HUDEP-2 (cell line): ENCODE data around the gene ADIG.

Experiments
- DNase-seq, 76 experiments: peaks; one replicate each; lab custom pipeline; 2025; ENCODE audit not compliant: unreplicated experiment in 76 of 76; lab: John Stamatoyannopoulos, UW

The ADIG gene

GRCh38 chr20:38600057-38600456 is 19.1 kb downstream of the ADIG start:
- no peak for DNase-seq

DNA sequence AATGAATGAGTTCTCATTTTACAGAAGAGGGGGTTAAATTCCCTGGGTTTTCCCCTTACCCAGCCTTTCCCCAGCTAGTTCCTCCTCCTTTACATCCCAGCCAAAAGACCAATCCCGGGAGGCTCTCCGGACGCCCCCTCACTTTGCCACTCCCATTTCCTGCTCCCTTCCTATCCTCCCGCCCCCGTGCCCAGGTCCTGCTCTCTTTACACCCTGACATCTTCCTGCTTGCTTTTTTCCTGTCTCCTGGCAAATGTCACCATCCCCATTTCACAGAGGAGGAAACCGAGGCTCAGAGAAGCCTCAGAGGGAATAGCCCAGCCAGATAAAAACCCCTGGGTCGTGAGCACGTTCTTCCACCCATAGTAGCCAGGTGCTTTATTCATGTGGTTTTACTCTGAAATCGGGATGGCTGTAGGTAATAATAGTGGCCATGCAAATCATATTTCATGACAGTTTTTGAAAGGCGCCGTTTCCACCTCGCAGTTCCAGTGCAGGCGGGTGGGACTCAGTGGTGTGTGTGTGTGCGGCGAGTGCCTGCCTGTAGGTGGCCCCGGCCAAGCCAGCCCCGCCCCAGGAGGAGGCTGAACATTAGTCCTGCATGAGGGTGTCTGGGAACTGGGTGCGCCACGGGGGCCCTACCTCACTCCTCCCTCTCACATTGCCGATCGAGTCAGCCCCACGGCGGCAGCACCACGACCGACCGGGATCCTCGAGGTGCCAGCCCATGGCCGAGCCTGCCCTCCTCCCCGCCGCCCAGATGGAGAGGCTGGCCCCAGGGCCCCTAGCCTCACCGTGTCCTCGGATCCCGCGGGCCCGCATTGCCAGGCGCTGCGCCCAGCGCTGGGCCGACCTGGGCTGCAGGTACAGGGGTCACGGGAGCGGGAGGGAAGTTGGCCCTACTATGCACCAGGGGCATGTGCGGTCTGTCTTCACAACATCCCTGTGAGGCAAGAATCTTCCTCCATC is 20.5 kb downstream of the ADIG start, which contains the start of gene ARHGAP40:
TSS of gene ARHGAP40 (plus strand) at position 594 of the 969 bp plus-strand sequence.
- DNase-seq: peak in 21 of 76 experiments; percentile 2 to 40 (median 13)

DNA sequence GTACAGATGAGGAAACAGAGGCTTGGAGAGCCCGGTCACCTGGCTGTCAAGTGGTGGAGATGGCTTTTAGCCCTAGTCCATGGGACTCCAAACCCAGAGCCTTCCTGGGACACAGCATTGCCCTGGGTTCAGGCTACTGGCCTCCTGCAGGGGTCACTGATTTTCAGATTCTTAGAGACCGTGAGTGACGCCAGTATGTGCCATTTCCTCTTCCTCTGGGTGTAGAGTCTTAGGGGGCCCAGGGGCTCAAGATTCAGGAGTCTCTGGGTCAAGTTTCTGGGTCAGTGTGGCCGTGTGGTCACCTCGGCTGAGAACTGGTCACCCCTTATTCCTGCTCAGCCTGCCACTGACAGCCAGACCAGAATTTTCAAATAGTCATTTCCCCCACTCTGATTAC is 21.2 kb downstream of the ADIG start:
- no peak for DNase-seq

DNA sequence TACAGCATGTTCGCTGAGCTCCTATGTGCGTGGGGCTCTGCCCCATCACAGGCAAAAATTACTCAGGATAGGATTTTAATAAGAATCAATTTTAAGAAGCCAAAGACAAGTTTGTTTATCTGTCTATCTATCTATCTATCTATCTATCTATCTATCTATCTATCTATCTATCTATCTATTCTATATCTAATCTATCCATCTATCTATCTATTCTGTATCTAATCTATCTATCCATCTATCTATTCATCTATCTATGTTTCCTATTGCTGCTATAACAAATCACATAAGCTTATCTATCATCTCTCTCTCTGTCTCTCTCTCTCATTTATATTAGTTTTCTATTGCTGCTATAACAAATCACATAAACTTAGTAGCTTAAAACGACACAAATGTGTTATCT is 22.3 kb downstream of the ADIG start:
- no peak for DNase-seq

DNA sequence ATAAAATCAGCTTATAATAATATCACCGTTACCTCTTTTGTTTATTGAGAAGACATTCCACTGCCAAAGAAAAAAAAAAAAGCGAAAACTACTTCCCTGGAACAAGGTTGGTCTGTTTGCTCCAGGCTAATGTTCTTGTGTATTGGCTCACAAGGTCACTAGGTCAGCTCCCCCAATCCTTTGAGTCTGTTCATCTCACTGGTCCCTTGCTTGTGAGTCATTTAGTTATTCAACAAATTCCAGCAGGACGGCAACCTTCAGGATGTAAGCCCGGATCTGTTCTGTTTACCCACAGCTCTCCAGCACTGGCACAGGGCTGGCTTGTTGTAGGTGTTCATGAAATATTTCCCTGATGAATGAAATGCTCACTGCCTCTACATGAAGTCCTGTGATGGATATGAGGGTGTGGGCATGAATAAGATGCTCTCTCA is 23.9 kb downstream of the ADIG start:
- DNase-seq: no peak

DNA sequence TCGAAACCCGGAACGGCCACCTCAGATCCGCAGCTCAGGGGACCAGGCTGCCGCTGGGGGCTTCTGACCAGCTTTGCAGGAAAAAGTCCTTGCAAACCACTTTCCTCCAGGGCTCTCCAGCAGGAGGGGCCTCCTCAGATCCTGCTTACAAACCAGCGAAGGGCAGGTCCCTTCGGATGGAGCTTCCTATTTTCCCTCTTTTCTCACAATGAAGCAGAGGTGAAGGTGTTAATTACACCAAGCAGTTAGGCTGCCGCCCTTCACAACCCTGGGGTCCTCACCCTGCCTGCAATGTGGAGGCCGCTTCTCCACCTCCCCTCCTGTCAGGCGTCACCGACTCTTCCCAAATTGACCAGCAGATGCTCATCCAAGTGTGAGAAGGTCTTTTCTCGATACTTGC is 26.4 kb downstream of the ADIG start:
- no peak for DNase-seq

- no peak for DNase-seq
These were observed 27.2 kb downstream of the ADIG start for GRCh38 chr20:38608188-38608587.

DNA sequence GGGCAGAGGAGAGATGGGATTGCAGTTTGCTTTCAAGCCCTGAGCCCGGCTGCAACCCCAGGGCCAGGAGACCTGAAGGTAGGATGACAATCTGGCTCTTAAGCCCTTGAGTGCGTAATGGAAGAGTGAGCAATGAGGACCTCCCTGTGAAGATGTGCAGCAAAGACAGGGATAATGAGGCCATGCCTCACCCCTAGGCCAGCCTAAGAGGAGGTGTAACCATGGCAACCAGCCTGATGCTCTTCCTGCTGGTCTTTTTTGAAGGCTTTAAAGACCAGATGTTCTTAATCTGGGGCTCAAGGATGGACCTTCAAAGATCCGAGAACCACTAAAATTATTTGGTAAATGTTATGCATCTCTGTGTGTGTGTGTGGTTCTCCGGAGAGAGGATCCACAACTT is 28.8 kb downstream of the ADIG start:
- DNase-seq: no peak

GRCh38 chr20:38610521-38610920 is 29.5 kb downstream of the ADIG start:
- DNase-seq: no peak

GRCh38 chr20:38612751-38613515 is 31.9 kb downstream of the ADIG start:
- no peak for DNase-seq

- no peak for DNase-seq
These were observed 34.3 kb downstream of the ADIG start for GRCh38 chr20:38615283-38615682.

- DNase-seq: no peak
These were observed 35.5 kb downstream of the ADIG start for GRCh38 chr20:38616457-38616856.

GRCh38 chr20:38617011-38617829 is 36.2 kb downstream of the ADIG start:
- DNase-seq: no peak

DNA sequence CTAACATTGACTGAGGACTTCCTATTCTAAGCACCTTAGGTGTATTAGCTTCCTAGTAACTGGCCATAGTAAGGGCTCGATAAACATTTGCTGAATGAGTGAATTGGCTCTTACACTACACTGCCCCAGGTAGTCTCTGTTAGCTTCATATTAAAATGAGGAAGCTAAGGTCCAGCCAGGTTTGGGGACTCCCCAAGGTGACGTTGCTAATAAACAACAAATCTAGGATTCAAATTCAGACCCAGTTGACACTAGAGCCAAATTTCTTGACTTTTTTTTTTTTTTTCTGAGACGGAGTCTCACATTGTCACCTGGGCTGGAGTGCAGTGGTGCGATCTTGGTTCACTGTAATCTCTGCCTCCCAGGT is 36.8 kb downstream of the ADIG start:
- DNase-seq: no peak

- DNase-seq: no peak
These were observed 39.4 kb downstream of the ADIG start for GRCh38 chr20:38620441-38620840.

GRCh38 chr20:38623061-38623460 is 42.1 kb downstream of the ADIG start:
- DNase-seq: no peak

DNA sequence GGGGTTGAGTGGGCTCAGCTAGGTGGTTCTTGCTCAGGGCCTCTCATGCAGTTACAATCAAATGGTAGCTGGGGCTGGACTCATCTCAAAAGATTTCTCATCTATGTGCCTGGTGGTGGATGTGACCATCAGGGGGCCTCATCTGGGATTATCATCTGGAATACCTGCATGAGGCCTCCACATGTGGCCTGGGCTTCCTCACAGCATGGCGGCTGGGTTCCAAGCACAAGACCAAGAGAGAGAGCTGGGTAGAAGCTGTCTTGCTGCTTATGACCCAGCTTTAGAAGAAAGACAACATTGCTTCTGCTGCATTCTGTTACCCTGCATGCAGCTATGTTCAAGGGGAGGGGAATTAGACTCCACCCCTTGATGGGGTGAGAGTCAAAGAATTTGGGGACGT is 43.1 kb downstream of the ADIG start:
- no peak for DNase-seq

GRCh38 chr20:38625896-38626295 is 44.9 kb downstream of the ADIG start:
- DNase-seq: no peak

DNA sequence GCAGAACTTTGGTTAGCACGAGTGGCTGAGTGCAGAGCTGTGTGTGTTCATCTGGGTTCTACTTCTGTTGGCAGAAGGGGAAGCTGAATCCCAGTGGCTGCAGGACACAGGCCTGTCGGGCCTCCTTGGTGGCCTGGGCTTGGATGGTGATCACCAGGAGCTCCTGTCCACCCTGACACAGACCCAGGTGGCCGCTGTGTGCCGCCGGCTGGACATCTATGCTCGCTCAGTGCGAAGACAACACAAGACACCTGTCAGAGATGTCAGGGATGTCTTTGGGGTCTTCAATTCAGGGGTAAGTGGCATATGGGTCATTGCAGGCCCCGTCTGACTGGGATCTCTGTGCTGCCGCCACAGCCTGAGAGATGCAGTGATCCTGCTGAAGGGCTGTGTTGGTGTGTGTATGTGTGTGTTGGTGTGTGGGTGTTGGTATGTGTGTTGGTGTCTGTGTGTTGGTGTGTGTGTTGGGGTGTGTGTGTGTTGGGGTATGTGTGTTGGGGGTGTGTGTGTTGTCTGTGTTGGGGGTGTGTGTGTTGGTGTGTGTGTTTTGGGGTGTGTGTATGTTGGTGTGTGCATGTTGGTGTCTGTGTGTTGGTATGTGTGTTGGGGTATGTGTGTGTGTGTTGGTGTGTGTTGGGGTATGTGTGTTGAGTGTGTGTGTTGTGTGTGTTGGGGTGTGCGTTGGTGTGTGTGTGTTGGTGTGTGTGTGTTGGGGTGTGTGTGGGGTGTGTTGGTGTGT is 46.1 kb downstream of the ADIG start:
- DNase-seq: no peak
